22Rv1 (cell line): ENCODE results near the gene ESRRG.
"Not testable (repeated sequence)": the region's sequence is repeated elsewhere in the genome, so short reads cannot be mapped to it uniquely, and the experiment has no call there.

Experiments used
- H3K27ac ChIP-seq: fragments of 450-650 bp; 2 replicates; pipeline ENCODE4 v1.5.1; 2017
- ZFX ChIP-seq: fragments of 450-650 bp; IDR thresholded peaks from 2 replicates; pipeline ENCODE4 v1.6.1; 2017; ENCODE audit warnings: antibody characterized with exemption, borderline replicate concordance
- TF ChIP-seq, protein P1 (sequence below): fragments of 450-650 bp; IDR thresholded peaks from 2 replicates; pipeline ENCODE4 v1.5.1; 2017; ENCODE audit warnings: mild to moderate bottlenecking

The ESRRG gene

DNA sequence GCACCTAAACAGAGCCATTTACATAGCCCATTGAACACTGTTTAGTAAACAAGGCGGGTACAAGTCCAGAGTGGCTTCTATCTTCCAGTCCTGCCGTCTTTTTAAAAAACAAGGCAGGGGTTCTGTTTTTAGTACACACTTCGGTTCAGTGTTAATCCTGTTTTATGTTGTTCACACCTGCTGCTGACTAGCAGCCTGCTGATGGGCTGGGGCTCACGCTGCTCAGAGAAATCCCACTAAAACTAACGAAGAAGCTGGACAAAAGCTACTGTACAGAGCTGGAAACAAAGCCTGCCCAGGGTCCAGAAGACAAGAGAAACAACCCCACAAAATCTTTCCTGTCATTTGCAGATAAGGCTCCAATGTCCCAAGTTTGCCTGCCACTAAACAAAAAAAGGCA lies 13.2 kb downstream of the ESRRG start:
- no peak overlapping the region for H3K27ac ChIP-seq
- TF ChIP-seq, protein P1, sequence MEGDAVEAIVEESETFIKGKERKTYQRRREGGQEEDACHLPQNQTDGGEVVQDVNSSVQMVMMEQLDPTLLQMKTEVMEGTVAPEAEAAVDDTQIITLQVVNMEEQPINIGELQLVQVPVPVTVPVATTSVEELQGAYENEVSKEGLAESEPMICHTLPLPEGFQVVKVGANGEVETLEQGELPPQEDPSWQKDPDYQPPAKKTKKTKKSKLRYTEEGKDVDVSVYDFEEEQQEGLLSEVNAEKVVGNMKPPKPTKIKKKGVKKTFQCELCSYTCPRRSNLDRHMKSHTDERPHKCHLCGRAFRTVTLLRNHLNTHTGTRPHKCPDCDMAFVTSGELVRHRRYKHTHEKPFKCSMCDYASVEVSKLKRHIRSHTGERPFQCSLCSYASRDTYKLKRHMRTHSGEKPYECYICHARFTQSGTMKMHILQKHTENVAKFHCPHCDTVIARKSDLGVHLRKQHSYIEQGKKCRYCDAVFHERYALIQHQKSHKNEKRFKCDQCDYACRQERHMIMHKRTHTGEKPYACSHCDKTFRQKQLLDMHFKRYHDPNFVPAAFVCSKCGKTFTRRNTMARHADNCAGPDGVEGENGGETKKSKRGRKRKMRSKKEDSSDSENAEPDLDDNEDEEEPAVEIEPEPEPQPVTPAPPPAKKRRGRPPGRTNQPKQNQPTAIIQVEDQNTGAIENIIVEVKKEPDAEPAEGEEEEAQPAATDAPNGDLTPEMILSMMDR, result no peak
- TF ChIP-seq ZFX, result no peak

DNA sequence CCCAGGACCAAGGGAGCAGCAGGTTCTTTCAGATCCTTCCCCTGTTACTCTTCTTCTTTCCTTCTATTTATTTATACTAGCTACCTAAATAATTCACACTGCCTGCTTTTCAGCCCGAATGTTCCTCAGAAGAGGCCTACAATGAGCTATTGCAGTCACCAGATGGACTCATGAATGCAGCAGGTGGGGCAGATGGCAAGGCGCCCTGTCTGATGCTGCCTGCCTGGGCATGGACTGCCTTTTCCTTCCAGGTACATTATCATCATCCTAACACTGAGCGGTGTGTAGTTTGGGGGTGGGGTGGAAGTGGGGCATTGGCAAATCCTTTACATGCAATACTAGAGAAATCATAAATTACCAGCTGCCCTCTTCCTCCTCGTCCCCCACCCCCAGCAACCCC lies 17.6 kb downstream of the ESRRG start:
- H3K27ac ChIP-seq, result no peak overlapping the region
- TF ChIP-seq ZFX, result no peak
- TF ChIP-seq, protein P1, result no peak

DNA sequence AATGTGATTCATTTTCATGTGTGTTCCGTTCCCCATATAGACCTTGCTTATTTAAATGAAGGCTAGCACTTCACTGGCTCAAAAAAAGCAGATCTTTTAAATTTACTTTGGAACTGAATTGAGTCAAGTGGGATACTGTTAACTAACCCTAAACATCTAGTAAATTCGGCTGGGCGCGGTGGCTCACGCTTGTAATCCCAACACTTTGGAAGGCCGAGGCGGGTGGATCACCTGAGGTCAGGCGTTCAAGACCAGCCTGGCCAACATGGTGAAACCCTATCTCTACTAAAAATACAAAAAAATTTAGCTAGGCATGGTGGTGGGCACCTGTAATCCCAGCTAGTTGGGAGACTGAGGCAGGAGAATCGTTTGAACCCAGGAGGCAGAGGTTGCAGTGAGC lies 19.2 kb downstream of the ESRRG start:
- H3K27ac ChIP-seq, result not testable (repeated sequence)

DNA sequence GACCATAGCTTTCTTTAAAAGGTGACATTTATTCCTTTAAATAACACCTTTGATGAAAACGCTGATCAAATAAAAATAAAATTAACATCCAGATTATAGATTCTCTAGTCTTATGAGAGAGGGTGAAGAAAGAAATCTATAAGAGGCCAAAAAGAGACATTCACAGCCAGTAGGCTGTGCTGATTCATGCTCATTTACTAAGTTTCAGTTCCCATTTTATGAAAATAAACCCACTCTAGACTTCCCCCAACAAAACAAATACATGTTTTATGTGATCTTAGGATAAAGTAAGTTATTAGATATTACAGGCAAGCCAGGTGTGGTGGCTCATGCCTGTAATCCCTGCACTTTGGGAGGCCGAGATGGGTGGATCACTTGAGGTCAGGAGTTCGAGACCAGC lies 21.1 kb downstream of the ESRRG start:
- H3K27ac ChIP-seq, result no peak overlapping the region
- TF ChIP-seq, protein P1, result no peak
- TF ChIP-seq ZFX, result no peak

DNA sequence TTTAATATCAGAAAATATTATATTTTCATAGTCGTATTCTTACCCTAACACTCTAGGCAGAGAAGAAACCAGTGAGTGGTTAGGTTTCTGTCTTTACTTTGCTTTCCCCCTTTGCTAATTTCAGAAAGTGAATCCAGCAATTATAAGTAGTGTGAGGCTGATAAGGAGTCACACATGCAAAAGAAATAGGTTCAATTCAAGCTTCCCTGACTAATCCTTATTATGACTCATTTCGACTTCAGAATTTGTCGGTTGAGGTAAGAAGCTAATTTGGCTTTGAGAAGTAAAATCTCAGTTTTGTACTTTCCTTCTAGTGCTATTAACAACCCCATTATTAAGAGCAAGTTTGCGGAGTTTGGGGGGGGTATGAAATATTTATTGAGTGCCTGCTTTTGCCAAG lies 22.4 kb downstream of the ESRRG start:
- no peak overlapping the region for H3K27ac ChIP-seq
- TF ChIP-seq ZFX, result no peak
- TF ChIP-seq, protein P1, result no peak

DNA sequence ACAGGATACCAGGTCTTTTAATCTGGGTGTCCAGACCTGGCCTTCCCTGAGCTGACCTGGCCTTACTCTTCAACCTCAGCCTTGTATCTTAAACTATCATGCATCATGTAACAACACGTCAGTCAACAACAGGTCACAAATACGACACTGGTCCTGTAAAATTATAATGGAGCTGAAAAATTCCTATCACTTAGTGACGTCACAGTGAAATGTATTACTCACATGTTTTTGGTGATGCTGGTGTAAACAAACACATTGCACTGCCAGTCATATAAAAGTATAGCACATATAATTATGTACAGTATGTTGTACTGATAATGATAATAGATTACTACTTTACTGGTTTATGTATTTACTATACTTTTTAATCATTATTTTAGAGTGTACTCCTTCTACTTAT lies 31.5 kb downstream of the ESRRG start:
- no peak overlapping the region for H3K27ac ChIP-seq
- TF ChIP-seq ZFX, result no peak
- TF ChIP-seq, protein P1, result no peak

DNA sequence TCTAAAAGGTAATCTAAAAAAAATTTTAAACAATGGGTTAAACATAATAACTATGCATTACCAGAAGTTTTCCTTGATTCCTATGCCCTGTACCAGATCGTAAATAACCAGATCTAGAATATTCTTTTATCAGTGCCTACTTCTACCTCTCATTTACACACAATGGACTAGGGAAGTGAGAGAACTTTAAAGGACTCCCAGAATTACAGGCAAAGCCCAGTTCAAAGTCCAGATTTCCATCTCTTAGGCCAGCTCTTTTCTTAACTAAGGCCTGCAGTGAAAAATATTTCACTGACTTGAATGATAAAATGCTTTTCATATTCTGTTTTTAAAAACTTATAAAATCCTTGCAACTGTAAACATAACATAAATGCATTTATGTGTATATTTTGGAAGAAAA lies 32.6 kb downstream of the ESRRG start:
- TF ChIP-seq ZFX, result no peak
- TF ChIP-seq, protein P1, result no peak
- no peak overlapping the region for H3K27ac ChIP-seq

DNA sequence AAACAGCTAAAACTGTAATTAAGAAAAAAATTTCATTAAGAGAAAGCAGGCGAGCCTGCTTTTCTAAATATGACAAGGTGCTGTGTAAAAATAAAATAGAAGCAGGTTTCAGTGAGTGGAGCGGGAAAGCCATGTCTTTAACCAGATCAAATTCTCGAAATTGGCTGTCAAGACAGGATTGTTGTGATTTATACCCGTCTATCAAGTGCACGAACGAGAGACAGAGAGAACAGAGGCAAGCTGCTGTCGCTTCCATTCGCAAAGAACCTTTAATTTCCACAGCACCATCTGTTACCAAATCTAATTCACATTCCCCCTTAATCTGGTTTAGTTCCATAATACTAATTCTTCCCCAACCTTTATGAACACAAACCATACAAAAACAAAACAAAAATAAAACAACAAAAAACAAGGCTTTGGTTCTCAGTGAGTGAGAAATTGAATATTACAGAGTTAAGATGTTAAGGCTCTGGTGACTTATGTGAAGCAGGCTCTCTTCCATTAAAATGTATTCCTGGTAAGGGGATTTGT lies 35.0 kb downstream of the ESRRG start:
- no peak overlapping the region for H3K27ac ChIP-seq
- no peak for TF ChIP-seq ZFX
- TF ChIP-seq, protein P1, result no peak
